OCI-LY7 (cell line): ENCODE measurements around the gene KAZN. TPM values are rescaled to one million over a fixed set of nuclear protein-coding genes. Genes with fewer than 3 reads are reported as not detected.

Experiments
- BruUV-seq: library from RNA; stranded (reverse); fragments of 400-500 nt; replicated peaks from 2 replicates; lab custom pipeline; 2021; lab: Mats Ljungman, UMichigan
- CTCF ChIA-PET: fragments of 300-600 bp; sonication (Branson Sonifier 250); formaldehyde crosslinking; loops from one replicate; lab custom pipeline; 2022; ENCODE audit warnings: antibody characterized with exemption; ENCODE audit not compliant: unreplicated experiment; lab: Charles Lee
- POLR2A ChIA-PET: fragments of 300-600 bp; sonication (Branson Sonifier 250); formaldehyde crosslinking; loops from one replicate; lab custom pipeline; 2022; ENCODE audit warnings: antibody characterized with exemption; lab: Charles Lee
- DNase-seq: peaks from one replicate; pipeline ENCODE4 v3.0.0-alpha.2; 2015; ENCODE audit warnings: low spot score
- H2AFZ ChIP-seq: fragments of 200-600 bp; sonication (generic), shearing (Covaris generic); 2 replicates; pipeline ENCODE4 v1.6.1; 2014; ENCODE audit warnings: mild to moderate bottlenecking, antibody characterized with exemption, low read length, moderate library complexity
- H3K27ac ChIP-seq: fragments of 200-600 bp; sonication (generic); 2 replicates; pipeline ENCODE4 v1.5.1; 2014; ENCODE audit warnings: mixed run types, low read depth, mild to moderate bottlenecking, moderate library complexity, low read length, inconsistent platforms; ENCODE audit not compliant: poor library complexity, severe bottlenecking
- H3K36me3 ChIP-seq: fragments of 200-600 bp; sonication (generic); 2 replicates; pipeline ENCODE4 v1.6.1; 2014; ENCODE audit warnings: mild to moderate bottlenecking, antibody characterized with exemption, low read length, moderate library complexity, mixed read lengths; ENCODE audit not compliant: insufficient read depth
- H3K4me1 ChIP-seq: fragments of 200-600 bp; sonication (generic); 2 replicates; pipeline ENCODE4 v1.5.1; 2014; ENCODE audit warnings: mild to moderate bottlenecking, low read length; ENCODE audit not compliant: insufficient read depth, poor library complexity, severe bottlenecking
- H3K4me2 ChIP-seq: fragments of 200-600 bp; sonication (generic); 2 replicates; pipeline ENCODE4 v1.6.1; 2014; ENCODE audit warnings: mild to moderate bottlenecking, low read length
- H3K4me3 ChIP-seq: fragments of 200-600 bp; sonication (generic); 2 replicates; pipeline ENCODE4 v1.5.1; 2014; ENCODE audit warnings: mild to moderate bottlenecking, low read depth, low read length; ENCODE audit not compliant: poor library complexity, severe bottlenecking
- H3K79me2 ChIP-seq: fragments of 200-600 bp; sonication (generic); 2 replicates; pipeline ENCODE4 v1.6.1; 2016; ENCODE audit warnings: low read depth, mild to moderate bottlenecking, low read length, moderate library complexity, mixed read lengths; ENCODE audit not compliant: insufficient read depth
- H3K9me2 ChIP-seq: fragments of 200-600 bp; sonication (generic); 2 replicates; pipeline ENCODE4 v1.6.1; 2016; ENCODE audit warnings: mild to moderate bottlenecking, low read length, mixed read lengths; ENCODE audit not compliant: insufficient read depth
- H3K9me3 ChIP-seq: fragments of 200-600 bp; sonication (generic); 2 replicates; pipeline ENCODE4 v1.6.1; 2014; ENCODE audit warnings: mild to moderate bottlenecking, mixed run types, low read length, mixed read lengths
- H4K20me1 ChIP-seq: fragments of 200-600 bp; sonication (generic); 2 replicates; pipeline ENCODE4 v1.6.1; 2014; ENCODE audit warnings: mild to moderate bottlenecking, antibody characterized with exemption, low read length, moderate library complexity, mixed read lengths; ENCODE audit not compliant: insufficient read depth
- CTCF ChIP-seq: fragments of 200-600 bp; sonication (generic); conservative IDR thresholded peaks from 2 replicates; pipeline ENCODE4 v1.5.1; 2014; ENCODE audit warnings: mild to moderate bottlenecking, antibody characterized with exemption, low read length, moderate library complexity, mixed read lengths
- EZH2phosphoT487 ChIP-seq: fragments of 200-600 bp; sonication (generic); IDR thresholded peaks from 2 replicates; pipeline ENCODE4 v1.6.1; 2018; ENCODE audit warnings: low read depth, borderline replicate concordance, mild to moderate bottlenecking, mixed run types, antibody characterized with exemption, low read length, moderate library complexity, mixed read lengths
- intact Hi-C: fragments of 100-400 bp; cut with micrococcal nuclease; formaldehyde crosslinking; loops from one replicate; pipeline ENCODE4 v1.10.0; 2022; ENCODE audit not compliant: unreplicated experiment
- total RNA-seq, 2 experiments: library from RNA; depleted of rRNA in 1 of 2; stranded (reverse); fragments of >200 nt in 1 of 2; shearing (Covaris generic) in 1 of 2; gene quantifications; 2 replicates each; pipeline ENCODE4 v1.2.3, GENCODE V29; 2014 to 2022

KAZN gene
- total RNA-seq, 2 experiments from 2014 or later = 0.40 to 2.4 TPM

- TF ChIP-seq CTCF (no peak), EZH2phosphoT487 (no peak)
- Histone ChIP-seq H3K27ac (no peak overlapping the region), H4K20me1 (no peaks in the 10 kb centered on the region), H2AFZ (no peak overlapping the region), H3K4me3 (no peak overlapping the region), H3K36me3 (peaks cover 6% of the 10 kb centered on the region; the same call in 1 of the 2 replicates), H3K9me2 (no peaks in the 10 kb centered on the region), H3K4me1 (peaks cover 9% of the 10 kb centered on the region), H3K79me2 (no peaks in the 10 kb centered on the region), H3K4me2 (no peak overlapping the region), H3K9me3 (peaks cover 18% of the 10 kb centered on the region; the same call in 1 of the 2 replicates)
- intact Hi-C loops = no loop called here
- ChIA-PET POLR2A (interaction anchor here (1.0 to 1.1 kb wide), 2 partner anchors 9 to 40 kb away, joined by 3 to 4 read pairs; no protein-coding TSS in a partner anchor), CTCF (interaction anchor here (0.6 kb wide), 1 partner anchor 122 kb away, joined by 3 read pairs; no protein-coding TSS in a partner anchor)
- no peak for DNase-seq
- no TSS peak for BruUV-seq
These were observed 84.6 kb downstream of the KAZN start for GRCh38 chr1:14682941-14683621.

GRCh38 chr1:14685078-14685477 lies 86.6 kb downstream of the KAZN start:
- peaks cover 18% of the 10 kb centered on the region; the same call in 1 of the 2 replicates for H3K9me3 ChIP-seq
- POLR2A ChIA-PET = no interaction called here

More at GRCh38 chr1:14685078-14685477, 86.6 kb downstream of the KAZN start:
- Histone ChIP-seq H3K36me3 (peaks cover 6% of the 10 kb centered on the region; the same call in 1 of the 2 replicates), H3K4me2 (no peak overlapping the region), H2AFZ (no peak overlapping the region), H4K20me1 (no peaks in the 10 kb centered on the region), H3K9me2 (no peaks in the 10 kb centered on the region), H3K79me2 (no peaks in the 10 kb centered on the region), H3K4me1 (no peaks in the 10 kb centered on the region), H3K27ac (no peak overlapping the region), H3K4me3 (no peak overlapping the region)
- DNase-seq = no peak
- BruUV-seq = no TSS peak
- intact Hi-C loops = no loop called here
- TF ChIP-seq CTCF (no peak), EZH2phosphoT487 (no peak)
- CTCF ChIA-PET = no interaction called here
